GM03348 (cell line): Measurements from ENCODE around the gene JUP.

Source experiments
- DNase-seq: peaks from one replicate; pipeline ENCODE4 v3.0.0; 2012; ENCODE audit warnings: low spot score

JUP gene

GRCh38 chr17:41758601-41759000 lies 27.9 kb downstream of the JUP start:
- no peak for DNase-seq

- DNase-seq: no peak
These were observed 32.4 kb downstream of the JUP start for GRCh38 chr17:41754066-41754465.

- DNase-seq: no peak
These were observed 35.2 kb downstream of the JUP start for GRCh38 chr17:41751288-41751687.

- DNase-seq: no peak
These were observed 35.6 kb downstream of the JUP start for GRCh38 chr17:41750862-41751261.

- no peak for DNase-seq
These were observed 38.2 kb downstream of the JUP start for GRCh38 chr17:41748275-41748674.

GRCh38 chr17:41741709-41742108 lies 44.8 kb downstream of the JUP start:
- DNase-seq: no peak

- DNase-seq: no peak
These were observed 46.0 kb downstream of the JUP start for GRCh38 chr17:41740506-41740905.

- DNase-seq: peak; percentile 52
These were observed 46.7 kb downstream of the JUP start for GRCh38 chr17:41739661-41740352.

- DNase-seq: no peak
These were observed 47.8 kb downstream of the JUP start for GRCh38 chr17:41738801-41739112.

GRCh38 chr17:41738077-41738800 lies 48.3 kb downstream of the JUP start:
- peak; percentile 93 for DNase-seq

- DNase-seq: no peak
These were observed 48.9 kb downstream of the JUP start for GRCh38 chr17:41737680-41738023.

- no peak for DNase-seq
These were observed 49.4 kb downstream of the JUP start for GRCh38 chr17:41736983-41737679.

GRCh38 chr17:41735744-41736143 lies 50.8 kb downstream of the JUP start:
- DNase-seq: no peak

- no peak for DNase-seq
These were observed 51.6 kb downstream of the JUP start for GRCh38 chr17:41734949-41735313.

- peak; percentile 50 for DNase-seq
These were observed 52.2 kb downstream of the JUP start, which contains the start of gene HAP1 for GRCh38 chr17:41734139-41734948. Gene HAP1 (minus strand): TSS chr17:41734643. CDS start chr17:41734634, 9 bp downstream.

- no peak for DNase-seq
These were observed 53.0 kb downstream of the JUP start for GRCh38 chr17:41733348-41734138.

- DNase-seq: no peak
These were observed 54.7 kb downstream of the JUP start for GRCh38 chr17:41731836-41732235.

GRCh38 chr17:41730479-41730878 lies 56.0 kb downstream of the JUP start:
- no peak for DNase-seq

- DNase-seq: no peak
These were observed 58.5 kb downstream of the JUP start for GRCh38 chr17:41728056-41728455.

- DNase-seq: no peak
These were observed 61.4 kb downstream of the JUP start for GRCh38 chr17:41725134-41725533.

- no peak for DNase-seq
These were observed 61.9 kb downstream of the JUP start for GRCh38 chr17:41724476-41725050.
